NCI-H345 (cell line): ENCODE measurements around the gene SARS1.
"Not testable (repeated sequence)": the region's sequence is repeated elsewhere in the genome, so short reads cannot be mapped to it uniquely, and the experiment has no call there.

Source experiments
- DNase-seq: peaks from one replicate; lab custom pipeline; 2025; lab: John Stamatoyannopoulos, UW

The SARS1 gene

GRCh38 chr1:109192433-109192832 lies 21.3 kb upstream of the SARS1 start:
- DNase-seq, result no peak

DNA sequence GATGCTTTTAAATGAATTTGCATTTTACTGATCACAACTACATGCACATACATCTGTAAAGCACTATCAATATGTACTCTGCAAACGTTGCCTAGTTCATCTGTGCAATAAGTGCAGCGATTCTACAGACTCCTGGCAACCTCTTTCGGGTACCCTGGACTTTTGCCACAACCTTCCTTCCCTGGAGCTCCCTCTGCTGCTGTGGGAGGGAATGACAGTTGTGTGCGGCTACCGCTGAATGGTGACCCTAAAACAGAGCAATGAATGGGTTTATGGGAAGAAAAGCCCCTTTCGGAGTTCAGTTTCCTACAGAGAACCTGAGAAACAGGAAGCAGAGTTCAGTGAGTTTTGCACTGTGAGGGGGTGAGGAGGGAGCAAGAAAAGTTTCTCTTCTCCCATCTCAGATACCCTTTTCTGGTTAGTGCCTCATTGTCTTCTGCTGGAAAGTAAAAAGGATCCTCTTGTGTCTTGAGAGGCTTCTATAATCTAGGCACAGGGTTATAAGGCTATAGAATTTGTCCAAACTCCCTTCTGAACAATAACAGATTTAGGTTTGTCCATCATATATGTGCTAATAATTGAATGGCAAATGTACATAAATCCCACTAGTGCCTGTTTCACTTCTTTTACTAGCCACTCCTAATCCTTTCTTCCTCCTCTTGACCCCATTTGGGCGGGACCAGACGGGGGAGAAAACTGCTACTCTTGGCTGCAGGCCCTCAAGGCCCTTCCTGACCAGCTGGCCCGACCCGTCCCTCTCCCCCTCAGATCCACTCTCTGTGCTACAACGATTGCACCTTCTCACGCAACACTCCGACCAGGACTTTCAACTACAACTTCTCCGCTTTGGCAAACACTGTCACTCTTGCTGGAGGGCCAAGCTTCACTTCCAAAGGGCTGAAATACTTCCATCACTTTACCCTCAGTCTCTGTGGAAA lies 19.8 kb upstream of the SARS1 start:
- peak; percentile 26 for DNase-seq

DNA sequence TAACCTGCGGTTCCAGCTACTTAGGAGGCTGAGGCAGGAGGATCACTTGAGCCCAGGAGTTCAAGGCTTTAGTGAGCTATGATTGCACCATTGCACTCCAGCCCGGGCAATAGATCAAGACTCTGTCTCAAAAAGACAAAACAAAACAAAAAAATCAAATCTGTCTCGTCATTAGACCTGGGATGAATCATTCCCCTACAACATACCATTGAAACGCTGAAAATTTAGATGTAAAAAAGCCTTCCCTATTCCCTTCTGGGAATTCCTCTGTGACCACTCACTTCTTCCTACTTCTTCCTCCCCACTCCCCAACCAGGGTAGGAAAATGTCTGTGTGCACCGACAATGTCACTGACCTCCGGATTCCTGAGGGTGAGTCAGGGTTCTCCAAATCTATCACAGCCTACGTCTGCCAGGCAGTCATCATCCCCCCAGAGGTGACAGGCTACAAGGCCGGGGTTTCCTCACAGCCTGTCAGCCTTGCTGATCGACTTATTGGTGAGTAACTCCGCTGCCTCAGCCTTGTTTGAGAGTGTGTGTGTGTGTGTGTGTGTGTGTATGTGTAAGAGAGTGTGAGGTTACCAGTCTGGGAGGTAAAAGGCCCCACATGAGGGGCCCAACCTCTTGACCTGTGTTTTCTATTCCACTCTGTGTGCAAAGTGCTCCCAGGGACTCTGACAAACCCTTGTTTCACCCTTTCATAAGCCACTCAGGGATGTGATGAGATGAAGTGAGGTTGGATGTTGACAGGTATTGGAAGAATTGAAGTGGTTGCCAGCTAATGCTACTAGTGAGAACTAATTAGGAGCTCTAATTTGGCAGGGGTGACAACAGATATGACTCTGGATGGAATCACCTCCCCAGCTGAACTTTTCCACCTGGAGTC lies 16.3 kb upstream of the SARS1 start:
- no peak for DNase-seq

DNA sequence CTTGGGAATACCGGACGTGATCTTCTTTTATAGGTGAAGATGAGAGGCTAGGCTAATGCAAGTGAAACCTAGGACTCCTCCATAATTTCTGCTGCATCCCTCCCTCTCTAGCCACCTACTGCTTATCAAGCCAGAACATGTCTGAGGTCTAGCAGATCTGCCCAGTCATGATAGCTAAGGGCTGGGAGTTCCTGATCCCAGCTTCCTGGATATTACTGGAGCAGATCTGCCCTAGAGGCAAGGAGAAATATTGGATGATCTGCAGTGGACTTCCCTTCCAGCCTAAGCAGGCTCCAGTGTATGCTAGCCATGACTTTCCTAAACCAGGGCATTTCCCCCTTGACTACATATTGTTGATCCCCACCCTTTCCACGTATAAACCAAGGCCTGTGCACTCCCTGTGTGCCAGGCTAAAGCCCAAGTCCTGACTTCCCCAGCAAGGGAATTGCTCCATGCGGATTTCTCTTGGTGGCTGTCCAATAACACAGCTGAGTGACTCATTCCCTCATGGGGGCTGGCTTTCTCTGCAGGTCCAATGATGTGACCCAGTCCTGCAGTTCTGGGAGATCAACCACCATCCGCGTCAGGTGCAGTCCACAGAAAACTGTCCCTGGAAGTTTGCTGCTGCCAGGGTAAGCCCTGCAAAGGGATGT lies 15.5 kb upstream of the SARS1 start:
- no peak for DNase-seq

GRCh38 chr1:109198745-109199144 lies 15.0 kb upstream of the SARS1 start:
- no peak for DNase-seq

- DNase-seq, result no peak
Measured at GRCh38 chr1:109199710-109200109, 14.0 kb upstream of the SARS1 start.

DNA sequence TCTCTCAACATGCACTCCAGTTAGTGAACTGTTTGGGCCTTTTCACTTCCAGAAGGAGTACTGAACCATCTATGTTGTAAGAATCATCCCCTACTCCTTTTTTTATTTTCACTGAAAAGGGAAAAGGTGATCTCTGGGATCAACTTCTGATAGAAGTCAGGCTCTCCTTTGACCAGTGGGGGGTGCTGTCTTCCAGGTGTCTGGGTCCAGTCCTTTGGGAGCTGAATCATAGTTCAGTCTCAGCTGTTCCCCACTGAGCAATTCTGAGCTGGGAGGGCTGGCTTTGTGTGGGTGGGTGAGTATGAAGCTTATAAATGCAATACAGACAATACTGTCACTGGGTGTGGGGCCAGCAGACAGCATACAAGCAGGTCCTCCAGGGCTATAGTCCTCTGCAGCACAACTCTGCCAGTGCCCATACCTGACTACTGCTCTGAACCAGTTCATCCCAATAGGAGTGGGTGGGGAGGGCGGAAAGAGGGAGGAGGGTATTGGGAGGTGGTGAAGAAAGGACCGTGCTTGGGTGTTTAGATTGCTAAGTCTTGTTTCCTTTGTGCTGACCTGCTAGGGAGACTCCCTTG lies 12.5 kb upstream of the SARS1 start:
- peak; percentile 41 for DNase-seq

DNA sequence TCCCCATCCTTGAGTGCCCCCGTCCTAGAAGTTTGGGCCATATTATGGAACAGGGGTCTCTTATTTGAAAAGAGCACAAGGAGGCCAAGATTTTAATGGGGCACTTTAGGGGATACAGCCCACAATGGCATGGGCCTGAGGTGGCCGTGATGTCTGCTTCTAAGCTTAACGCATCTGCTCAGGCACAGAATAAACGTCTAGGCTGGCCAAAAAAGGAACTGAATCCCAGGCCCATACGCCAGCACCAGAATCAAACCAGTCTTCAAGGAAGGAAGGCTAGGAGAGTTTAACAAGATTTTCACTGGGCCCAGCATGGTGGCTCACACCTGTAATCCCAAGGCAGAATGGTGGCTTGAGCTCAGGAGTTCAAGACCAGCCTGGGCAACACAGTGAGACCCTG lies 9.2 kb upstream of the SARS1 start:
- no peak for DNase-seq

DNA sequence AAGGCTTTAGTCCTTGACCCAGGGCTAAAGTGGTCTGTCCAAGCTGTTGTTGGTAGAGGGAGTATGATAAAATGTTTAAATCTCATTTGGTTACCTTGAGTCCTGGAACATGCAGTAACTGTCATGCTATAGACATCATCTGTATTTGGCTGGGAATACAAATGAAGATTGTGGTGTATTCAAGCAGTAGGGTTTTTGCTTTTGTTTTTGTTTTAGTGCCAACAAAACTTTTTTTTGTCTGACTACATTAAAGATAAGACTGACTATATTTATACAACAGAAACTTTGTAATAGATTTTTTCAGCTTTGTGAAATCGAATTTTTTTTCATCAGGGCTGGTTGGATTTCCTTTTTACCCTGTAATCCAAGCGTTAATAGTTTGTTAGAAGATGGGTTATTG lies 7.4 kb upstream of the SARS1 start:
- no peak for DNase-seq

DNA sequence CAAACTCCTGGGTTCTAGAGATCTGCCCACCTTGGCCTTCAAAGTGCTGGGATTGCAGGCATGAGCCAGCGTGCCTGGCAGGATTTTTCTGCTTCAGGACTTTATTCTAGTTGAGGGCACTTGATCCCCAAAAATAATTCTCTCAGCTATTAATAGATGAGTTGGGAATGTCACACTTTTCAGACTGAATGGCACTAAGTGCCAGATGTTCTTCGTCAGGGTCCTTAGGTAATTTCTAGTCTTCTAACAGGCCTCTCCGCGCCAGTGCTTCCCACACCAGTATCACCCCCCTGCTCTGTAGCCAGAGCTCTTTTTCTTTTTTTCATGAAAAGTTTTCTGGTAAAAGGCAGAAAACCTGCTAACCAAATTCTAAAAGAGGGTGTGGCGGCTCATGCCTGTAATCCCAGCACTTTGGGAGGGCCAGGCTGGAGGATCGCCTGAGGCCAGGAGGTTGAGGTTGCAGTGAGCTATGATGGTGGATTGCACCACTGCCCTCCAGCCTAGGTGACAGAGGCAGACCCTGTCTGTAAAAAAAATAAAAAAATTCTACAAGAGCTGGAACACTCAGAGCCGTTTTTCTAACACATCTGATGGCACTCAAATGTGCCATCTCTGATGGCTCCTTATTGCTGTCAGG lies 6.1 kb upstream of the SARS1 start:
- no peak for DNase-seq

GRCh38 chr1:109208394-109208793 lies 5.3 kb upstream of the SARS1 start:
- no peak for DNase-seq

GRCh38 chr1:109208836-109209463 lies 4.8 kb upstream of the SARS1 start:
- no peak for DNase-seq

DNA sequence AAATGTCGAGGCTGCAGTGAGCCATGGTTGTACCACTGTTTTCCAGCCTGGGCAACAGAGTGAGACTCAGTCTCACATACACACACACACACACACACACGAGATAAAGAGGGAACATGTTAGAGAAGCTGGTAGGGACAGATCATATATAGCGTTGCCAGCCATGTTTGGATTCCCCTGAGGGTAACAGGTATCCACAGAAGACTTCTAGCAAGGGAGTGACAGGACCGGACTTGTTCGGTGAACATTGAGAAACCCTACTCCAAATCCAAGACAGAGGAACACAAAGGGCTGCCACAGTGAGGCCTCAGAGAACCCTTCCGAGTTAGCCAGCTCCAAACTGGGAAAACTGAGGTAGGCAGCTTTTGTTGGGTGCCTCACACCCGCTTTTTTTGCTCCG lies 3.7 kb upstream of the SARS1 start:
- no peak for DNase-seq

DNA sequence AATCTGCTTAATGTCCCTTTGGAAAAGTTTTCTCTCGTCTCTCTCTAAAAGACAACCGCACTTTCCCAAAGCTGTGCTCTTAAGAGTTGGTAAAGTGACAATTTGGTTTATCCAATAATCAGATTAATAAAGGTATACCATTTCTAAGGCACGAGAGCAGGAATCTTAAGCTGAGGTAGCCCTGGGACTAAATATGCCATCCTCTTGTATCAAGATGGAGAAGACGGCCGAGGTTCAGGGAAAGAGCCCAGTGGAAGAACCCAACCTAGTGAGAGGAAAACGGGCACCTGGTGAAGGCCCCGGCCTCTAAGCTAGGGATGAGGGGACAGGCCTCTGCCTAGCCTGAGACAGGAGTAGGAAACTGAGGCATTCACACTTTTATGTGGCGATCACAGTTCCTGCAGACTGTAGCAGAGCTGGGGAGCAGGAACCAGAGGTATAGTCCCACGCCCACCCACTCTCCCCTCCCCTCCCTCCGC lies 334 bp upstream of the SARS1 start:
- no peak for DNase-seq

GRCh38 chr1:109214695-109215623 lies 1.2 kb downstream of the SARS1 start:
- DNase-seq, result peak; percentile 69

GRCh38 chr1:109216662-109217061 lies 2.9 kb downstream of the SARS1 start:
- no peak for DNase-seq

DNA sequence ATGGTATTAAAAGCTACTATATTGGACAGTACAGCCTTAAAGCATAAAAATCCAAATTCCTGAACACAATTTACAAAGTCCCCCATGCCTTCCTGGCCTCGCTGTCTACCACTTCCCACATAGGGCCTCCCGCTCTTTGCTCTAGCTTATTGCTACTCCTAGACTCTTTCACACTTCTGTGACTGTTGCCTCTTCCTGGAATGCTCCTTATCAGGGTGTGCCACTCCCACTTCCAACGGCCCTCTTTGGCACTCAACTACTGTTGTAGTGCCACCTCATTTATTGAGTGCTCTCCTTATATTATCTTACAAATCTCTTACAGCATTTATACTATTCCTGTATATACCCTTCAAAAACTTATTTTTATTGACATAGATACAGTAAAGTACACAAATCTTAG lies 4.8 kb downstream of the SARS1 start:
- no peak for DNase-seq

- not testable (repeated sequence) for DNase-seq
Measured at GRCh38 chr1:109221201-109221600, 7.5 kb downstream of the SARS1 start.

DNA sequence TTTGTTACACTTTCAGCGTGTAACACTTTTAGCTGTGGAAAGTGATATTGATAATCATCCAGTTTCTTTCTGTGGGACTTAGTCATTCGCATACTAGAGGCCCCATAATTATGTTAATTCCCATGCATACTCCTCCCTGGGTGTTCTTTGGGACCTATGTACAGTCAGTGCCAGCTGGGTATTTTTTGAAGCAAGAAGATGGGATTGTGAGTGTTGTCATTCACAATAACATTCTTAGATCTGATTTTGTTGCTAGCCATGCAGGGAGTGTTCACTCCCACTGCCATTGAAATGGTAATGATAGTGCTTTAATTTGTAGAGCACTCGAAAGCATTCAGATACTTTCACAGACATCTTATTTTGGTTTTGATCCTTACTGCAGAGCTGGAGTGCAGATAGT lies 11.6 kb downstream of the SARS1 start:
- DNase-seq, result no peak
